ENCODE results near the gene SLC15A5. TPM values are rescaled to one million over a fixed set of nuclear protein-coding genes. Genes with fewer than 3 reads are reported as not detected.

SLC15A5 gene
- total RNA-seq, 3 donors from 2014 or later (not counting 1 experiment from before 2014, with no cell fraction given), result not detected

DNA sequence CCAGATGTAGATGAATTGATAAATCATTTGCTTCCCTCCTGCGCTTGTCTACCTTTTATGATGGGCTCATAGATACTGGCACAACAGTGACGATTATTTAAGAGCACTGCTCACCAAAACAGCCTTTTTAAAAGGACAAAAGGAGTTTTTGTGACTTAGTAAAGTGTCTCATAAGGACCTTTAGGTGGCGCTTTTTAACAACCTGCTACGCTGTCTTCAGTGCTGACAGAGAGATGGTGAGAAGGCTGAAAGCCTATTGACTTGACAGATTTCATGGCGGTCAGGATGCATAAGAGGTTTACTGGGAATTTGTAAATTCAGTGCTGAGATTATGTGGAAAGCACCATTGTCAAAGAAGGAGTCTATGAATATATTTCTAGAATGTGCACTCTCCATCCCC lies 87.6 kb downstream of the SLC15A5 start:
- H3K36me3 Mint-ChIP-seq, result no peaks in the 10 kb centered on the region
- peaks cover 4 to 7% of the 10 kb centered on the region in 2 donors for H3K9me3 Mint-ChIP-seq

GRCh38 chr12:16187660-16188059 lies 89.8 kb downstream of the SLC15A5 start:
- Mint-ChIP-seq H3K27ac (no peak overlapping the region), H3K4me1 (no peaks in the 10 kb centered on the region), H3K27me3 (ENCODE audit: low read depth in 2 of 2) (peaks cover 0 to 2% of the 10 kb centered on the region in 2 donors), H3K9me3 (peaks cover 4 to 7% of the 10 kb centered on the region in 2 donors), H3K4me3 (no peak overlapping the region), H3K36me3 (no peaks in the 10 kb centered on the region)
- H3K9me3 ChIP-seq (ENCODE audit: control insufficient read depth, insufficient read depth, low read length), result no peaks in the 10 kb centered on the region
- TF ChIP-seq, protein P1, sequence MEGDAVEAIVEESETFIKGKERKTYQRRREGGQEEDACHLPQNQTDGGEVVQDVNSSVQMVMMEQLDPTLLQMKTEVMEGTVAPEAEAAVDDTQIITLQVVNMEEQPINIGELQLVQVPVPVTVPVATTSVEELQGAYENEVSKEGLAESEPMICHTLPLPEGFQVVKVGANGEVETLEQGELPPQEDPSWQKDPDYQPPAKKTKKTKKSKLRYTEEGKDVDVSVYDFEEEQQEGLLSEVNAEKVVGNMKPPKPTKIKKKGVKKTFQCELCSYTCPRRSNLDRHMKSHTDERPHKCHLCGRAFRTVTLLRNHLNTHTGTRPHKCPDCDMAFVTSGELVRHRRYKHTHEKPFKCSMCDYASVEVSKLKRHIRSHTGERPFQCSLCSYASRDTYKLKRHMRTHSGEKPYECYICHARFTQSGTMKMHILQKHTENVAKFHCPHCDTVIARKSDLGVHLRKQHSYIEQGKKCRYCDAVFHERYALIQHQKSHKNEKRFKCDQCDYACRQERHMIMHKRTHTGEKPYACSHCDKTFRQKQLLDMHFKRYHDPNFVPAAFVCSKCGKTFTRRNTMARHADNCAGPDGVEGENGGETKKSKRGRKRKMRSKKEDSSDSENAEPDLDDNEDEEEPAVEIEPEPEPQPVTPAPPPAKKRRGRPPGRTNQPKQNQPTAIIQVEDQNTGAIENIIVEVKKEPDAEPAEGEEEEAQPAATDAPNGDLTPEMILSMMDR (IDR thresholded peaks at IDR 0.05), result no peak
- intact Hi-C loops (cut with micrococcal nuclease), result no loop called here
- WGBS (ENCODE audit: insufficient coverage), result 71% methylated on average over 8 of the region's 8 CpGs
- no peak overlapping the region for H3K4me3 ChIP-seq (ENCODE audit: low read length)
- H3K27ac ChIP-seq (ENCODE audit: low read length), result no peak overlapping the region
- no peaks in the 10 kb centered on the region for H3K4me1 ChIP-seq (ENCODE audit: control insufficient read depth, insufficient read depth, low read length)
- no peaks in the 10 kb centered on the region for H3K36me3 ChIP-seq (ENCODE audit: control insufficient read depth, insufficient read depth, low read length)
- H3K27me3 ChIP-seq (ENCODE audit: control insufficient read depth, insufficient read depth, low read length), result no peaks in the 10 kb centered on the region
- ATAC-seq, result no peak
- DNase-seq, result no peak

More for the DNA sequence above, 87.6 kb downstream of the SLC15A5 start:
- no peaks in the 10 kb centered on the region for H3K4me1 Mint-ChIP-seq
- no peak overlapping the region for H3K4me3 ChIP-seq (ENCODE audit: low read length)
- no peaks in the 10 kb centered on the region for H3K9me3 ChIP-seq (ENCODE audit: control insufficient read depth, insufficient read depth, low read length)
- H3K27me3 ChIP-seq (ENCODE audit: control insufficient read depth, insufficient read depth, low read length), result no peaks in the 10 kb centered on the region
- H3K27ac Mint-ChIP-seq, result no peak overlapping the region
- TF ChIP-seq, protein P1 (IDR thresholded peaks at IDR 0.05), result no peak
- 53% methylated on average over 5 of the region's 5 CpGs for WGBS (ENCODE audit: insufficient coverage)
- peaks cover 0 to 2% of the 10 kb centered on the region in 2 donors for H3K27me3 Mint-ChIP-seq (ENCODE audit: low read depth in 2 of 2)
- ATAC-seq, result no peak
- H3K27ac ChIP-seq (ENCODE audit: low read length), result no peak overlapping the region
- no peak overlapping the region for H3K4me3 Mint-ChIP-seq
- intact Hi-C loops (cut with micrococcal nuclease), result no loop called here
- no peak for DNase-seq
- no peaks in the 10 kb centered on the region for H3K4me1 ChIP-seq (ENCODE audit: control insufficient read depth, insufficient read depth, low read length)
- no peaks in the 10 kb centered on the region for H3K36me3 ChIP-seq (ENCODE audit: control insufficient read depth, insufficient read depth, low read length)

- Histone ChIP-seq H3K27ac (ENCODE audit: low read length) (no peak overlapping the region), H3K36me3 (ENCODE audit: control insufficient read depth, insufficient read depth, low read length) (no peaks in the 10 kb centered on the region), H3K9me3 (ENCODE audit: control insufficient read depth, insufficient read depth, low read length) (no peaks in the 10 kb centered on the region), H3K27me3 (ENCODE audit: control insufficient read depth, insufficient read depth, low read length) (no peaks in the 10 kb centered on the region), H3K4me1 (ENCODE audit: control insufficient read depth, insufficient read depth, low read length) (no peaks in the 10 kb centered on the region), H3K4me3 (ENCODE audit: low read length) (no peak overlapping the region)
- TF ChIP-seq, protein P1 (IDR thresholded peaks at IDR 0.05), result no peak
- DNase-seq (no peak), ATAC-seq (no peak)
- Mint-ChIP-seq H3K27me3 (ENCODE audit: low read depth in 2 of 2) (peaks cover 0 to 2% of the 10 kb centered on the region in 2 donors), H3K27ac (no peak overlapping the region), H3K36me3 (no peaks in the 10 kb centered on the region), H3K4me1 (no peaks in the 10 kb centered on the region), H3K9me3 (peaks cover 7 to 12% of the 10 kb centered on the region in 2 donors), H3K4me3 (no peak overlapping the region)
- intact Hi-C loops (cut with micrococcal nuclease), result no loop called here
- WGBS (ENCODE audit: insufficient coverage), result 70% methylated on average over 2 of the region's 2 CpGs
Observed at GRCh38 chr12:16184681-16185080, 92.8 kb downstream of the SLC15A5 start.

DNA sequence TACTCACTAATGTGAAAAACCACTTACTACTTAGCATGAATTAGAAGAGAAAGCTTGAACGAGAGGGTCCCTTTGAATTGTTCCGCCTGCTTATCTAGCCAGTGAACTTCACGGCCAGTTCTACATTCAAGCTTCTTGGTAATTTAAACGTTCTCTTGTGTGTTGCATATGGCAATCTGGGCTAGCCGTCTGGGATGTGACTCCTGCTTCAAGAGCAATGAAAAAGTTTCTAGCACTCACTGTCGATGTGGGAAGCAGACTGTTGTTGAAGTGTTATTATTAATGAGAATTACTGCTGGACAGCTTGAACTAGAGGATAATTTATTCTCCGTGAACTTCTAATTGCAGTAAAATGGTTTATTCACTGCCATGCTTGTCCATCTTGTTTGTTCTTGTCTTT lies 93.9 kb downstream of the SLC15A5 start:
- TF ChIP-seq, protein P1 (IDR thresholded peaks at IDR 0.05), result no peak
- intact Hi-C loops (cut with micrococcal nuclease), result no loop called here
- H3K4me3 ChIP-seq (ENCODE audit: low read length), result no peak overlapping the region
- no peak for DNase-seq
- no peaks in the 10 kb centered on the region for H3K36me3 ChIP-seq (ENCODE audit: control insufficient read depth, insufficient read depth, low read length)
- no peaks in the 10 kb centered on the region for H3K9me3 ChIP-seq (ENCODE audit: control insufficient read depth, insufficient read depth, low read length)
- H3K27ac Mint-ChIP-seq, result no peak overlapping the region
- WGBS (ENCODE audit: insufficient coverage), result 88% methylated on average over 7 of the region's 7 CpGs
- H3K4me3 Mint-ChIP-seq, result no peak overlapping the region
- no peaks in the 10 kb centered on the region for H3K4me1 ChIP-seq (ENCODE audit: control insufficient read depth, insufficient read depth, low read length)
- ATAC-seq, result no peak
- H3K27me3 ChIP-seq (ENCODE audit: control insufficient read depth, insufficient read depth, low read length), result no peaks in the 10 kb centered on the region
- H3K4me1 Mint-ChIP-seq, result no peaks in the 10 kb centered on the region
- H3K27ac ChIP-seq (ENCODE audit: low read length), result no peak overlapping the region
- peaks cover 7 to 12% of the 10 kb centered on the region in 2 donors for H3K9me3 Mint-ChIP-seq
- no peaks in the 10 kb centered on the region for H3K36me3 Mint-ChIP-seq
- H3K27me3 Mint-ChIP-seq (ENCODE audit: low read depth in 2 of 2), result peaks cover 0 to 2% of the 10 kb centered on the region in 2 donors

All from natural killer cell (primary cell).